CD4-positive, alpha-beta T cell (primary cell): Measurements from ENCODE around the gene ADAMTS7. TPM values are rescaled to one million over a fixed set of nuclear protein-coding genes. Genes with fewer than 3 reads are reported as not detected.
"Not testable (repeated sequence)": the region's sequence is repeated elsewhere in the genome, so short reads cannot be mapped to it uniquely, and the experiment has no call there.

Experiments
- ATAC-seq: fragments of 200-7000 bp; cut with Tn5 transposase; one replicate; pipeline ENCODE4 v1.10.0; 2022; ENCODE audit warnings: mild to moderate bottlenecking; ENCODE audit not compliant: poor library complexity
- CTCF ChIA-PET: fragments of 350-600 bp; sonication (Branson Sonifier 250); formaldehyde crosslinking; loops from one replicate; lab custom pipeline; 2021; ENCODE audit warnings: antibody characterized with exemption, inconsistent platforms; lab: Charles Lee
- POLR2A ChIA-PET: fragments of 350-600 bp; sonication (Branson Sonifier 250); formaldehyde crosslinking; loops from one replicate; lab custom pipeline; 2021; ENCODE audit warnings: antibody characterized with exemption, inconsistent platforms; lab: Charles Lee
- DNase-seq, 14 experiments: peaks; one replicate each; pipeline ENCODE4 v3.0.0-alpha.2; 2013 to 2020; ENCODE audit warnings: mixed read lengths in 2 of 14
- H3K27ac ChIP-seq, 2 donors: one replicate each; pipeline versions ENCODE4 v1.5.1 to v1.7.0; 2013; ENCODE audit warnings: low read length in 2 of 2, low read depth in 1 of 2, mild to moderate bottlenecking in 1 of 2
- H3K27me3 ChIP-seq, 2 experiments: 1 replicate in 1 of 2; 2 replicates in 1 of 2; pipeline versions ENCODE4 v1.6.1 to v1.7.0; 2013; ENCODE audit warnings: low read length in 2 of 2, control low read depth in 1 of 2, mild to moderate bottlenecking in 1 of 2, moderate library complexity in 1 of 2; ENCODE audit not compliant: insufficient read depth in 2 of 2, control insufficient read depth in 1 of 2
- H3K36me3 ChIP-seq: one replicate; pipeline ENCODE4 v1.6.1; 2013; ENCODE audit warnings: low read length, control low read depth; ENCODE audit not compliant: insufficient read depth
- H3K4me1 ChIP-seq: one replicate; pipeline ENCODE4 v1.6.1; 2013; ENCODE audit warnings: low read length, control low read depth; ENCODE audit not compliant: insufficient read depth
- H3K4me3 ChIP-seq: one replicate; pipeline ENCODE4 v1.5.1; 2013; ENCODE audit warnings: mild to moderate bottlenecking, low read length, moderate library complexity
- H3K9me3 ChIP-seq, 2 experiments: 1 replicate in 1 of 2; 2 replicates in 1 of 2; pipeline versions ENCODE4 v1.6.1 to v1.7.0; 2013; ENCODE audit warnings: low read length in 2 of 2, mild to moderate bottlenecking in 2 of 2, control low read depth in 1 of 2, moderate library complexity in 1 of 2; ENCODE audit not compliant: control insufficient read depth in 1 of 2, insufficient read depth in 1 of 2
- H3K27ac Mint-ChIP-seq: one replicate; pipeline ENCODE4 v1.8.0; 2020; ENCODE audit warnings: mixed read lengths
- H3K27me3 Mint-ChIP-seq: one replicate; pipeline ENCODE4 v1.8.0; 2021; ENCODE audit warnings: mixed read lengths
- H3K36me3 Mint-ChIP-seq: one replicate; pipeline ENCODE4 v1.8.0; 2021; ENCODE audit warnings: low read depth, mixed read lengths
- H3K4me1 Mint-ChIP-seq: one replicate; pipeline ENCODE4 v1.8.0; 2021; ENCODE audit warnings: low read depth, mixed read lengths
- H3K4me3 Mint-ChIP-seq: one replicate; pipeline ENCODE4 v1.8.0; 2020; ENCODE audit warnings: mild to moderate bottlenecking, mixed read lengths
- H3K9me3 Mint-ChIP-seq: one replicate; pipeline ENCODE4 v1.8.0; 2020; ENCODE audit warnings: mixed read lengths
- CTCF ChIP-seq: fragments of 200-600 bp; IDR thresholded peaks from one replicate; pipeline ENCODE4 v1.8.0; 2022; ENCODE audit warnings: antibody characterized with exemption, mild to moderate bottlenecking
- intact Hi-C, 2 experiments: fragments of 100-400 bp; cut with DNase I in 1 of 2; cut with micrococcal nuclease in 1 of 2; formaldehyde crosslinking; loops; one replicate each; pipeline versions ENCODE4 v1.15.1 to v1.9.0; 2023 to 2025; cut with DNase I, micrococcal nuclease
- total RNA-seq, 174 experiments: library from RNA in 2 of 174; stranded (reverse) in 2 of 174; gene quantifications; one replicate each; pipeline ENCODE4 v1.2.3 and lab custom pipeline; 2021 to 2026

ADAMTS7 gene
- total RNA-seq, 2 experiments from 2014 or later: 0.11 to 0.30 TPM

GRCh38 chr15:78767331-78767951 lies 43.8 kb downstream of the ADAMTS7 start:
- ATAC-seq (no peak), DNase-seq (no peak)
- no peaks in the 10 kb centered on the region for H3K27me3 Mint-ChIP-seq
- no peaks in the 10 kb centered on the region for H3K36me3 ChIP-seq
- ChIA-PET CTCF (no interaction called here), POLR2A (no interaction called here)
- H3K4me3 Mint-ChIP-seq: no peak overlapping the region
- H3K4me1 ChIP-seq: peaks cover 2% of the 10 kb centered on the region
- no peak for TF ChIP-seq CTCF
- H3K27me3 ChIP-seq: no peaks in the 10 kb centered on the region
- no peak overlapping the region for H3K4me3 ChIP-seq
- H3K4me1 Mint-ChIP-seq: peaks cover 4% of the 10 kb centered on the region
- H3K9me3 ChIP-seq: no peaks in the 10 kb centered on the region
- intact Hi-C loops: no loop called here
- no peak overlapping the region for H3K27ac Mint-ChIP-seq
- H3K27ac ChIP-seq: no peak overlapping the region
- no peaks in the 10 kb centered on the region for H3K36me3 Mint-ChIP-seq
- no peaks in the 10 kb centered on the region for H3K9me3 Mint-ChIP-seq

GRCh38 chr15:78766641-78767071 lies 44.6 kb downstream of the ADAMTS7 start:
- H3K9me3 ChIP-seq, H3K4me3 Mint-ChIP-seq, H3K4me1 ChIP-seq, POLR2A ChIA-PET, H3K27ac Mint-ChIP-seq, H3K36me3 ChIP-seq, ATAC-seq, DNase-seq, H3K27ac ChIP-seq, H3K9me3 Mint-ChIP-seq, H3K27me3 ChIP-seq, H3K4me1 Mint-ChIP-seq, intact Hi-C loops, CTCF ChIA-PET, H3K4me3 ChIP-seq, H3K36me3 Mint-ChIP-seq, H3K27me3 Mint-ChIP-seq: not testable (repeated sequence)

- Mint-ChIP-seq H3K27ac (no peak overlapping the region), H3K9me3 (no peaks in the 10 kb centered on the region), H3K4me1 (peaks cover 15% of the 10 kb centered on the region), H3K27me3 (no peaks in the 10 kb centered on the region), H3K4me3 (no peak overlapping the region), H3K36me3 (no peaks in the 10 kb centered on the region)
- TF ChIP-seq CTCF: no peak
- no peak for DNase-seq
- ChIA-PET POLR2A (no interaction called here), CTCF (no interaction called here)
- Histone ChIP-seq H3K9me3 (no peaks in the 10 kb centered on the region), H3K27me3 (no peaks in the 10 kb centered on the region), H3K27ac (no peak overlapping the region), H3K4me3 (no peak overlapping the region), H3K4me1 (peaks cover 16% of the 10 kb centered on the region), H3K36me3 (no peaks in the 10 kb centered on the region)
- intact Hi-C loops: no loop called here
- no peak for ATAC-seq
Observed at GRCh38 chr15:78766041-78766440, 45.2 kb downstream of the ADAMTS7 start.

GRCh38 chr15:78765154-78765860 lies 46.0 kb downstream of the ADAMTS7 start:
- H3K27me3 Mint-ChIP-seq, DNase-seq, H3K9me3 ChIP-seq, intact Hi-C loops, H3K4me3 Mint-ChIP-seq, H3K27me3 ChIP-seq, ATAC-seq, H3K4me3 ChIP-seq, H3K27ac Mint-ChIP-seq, H3K36me3 Mint-ChIP-seq, H3K27ac ChIP-seq, H3K36me3 ChIP-seq, CTCF ChIA-PET, H3K9me3 Mint-ChIP-seq, POLR2A ChIA-PET: not testable (repeated sequence)
- H3K4me1 Mint-ChIP-seq: peaks cover 17% of the 10 kb centered on the region
- H3K4me1 ChIP-seq: peaks cover 22% of the 10 kb centered on the region

- peaks cover 17% of the 10 kb centered on the region for H3K4me1 Mint-ChIP-seq
- intact Hi-C loops: loop anchor here in 1 of 2 experiments (5.0 kb wide), 1 partner anchor 108 kb away; the partner anchor contains the start of gene MORF4L1
- H3K4me3 Mint-ChIP-seq, H3K27me3 ChIP-seq, H3K4me3 ChIP-seq, DNase-seq, ATAC-seq, H3K36me3 Mint-ChIP-seq, H3K27me3 Mint-ChIP-seq, H3K27ac Mint-ChIP-seq, H3K9me3 Mint-ChIP-seq, H3K36me3 ChIP-seq, H3K9me3 ChIP-seq, POLR2A ChIA-PET, H3K27ac ChIP-seq, CTCF ChIA-PET: not testable (repeated sequence)
- peaks cover 25% of the 10 kb centered on the region for H3K4me1 ChIP-seq
Observed at GRCh38 chr15:78764340-78765153, 46.7 kb downstream of the ADAMTS7 start.
